HG02759 (cell line): Measurements from ENCODE around the gene MPG.

ENCODE experiments used
- ATAC-seq: cut with Tn5 transposase; IDR thresholded peaks from one replicate; pipeline ENCODE4 v1.9.1; 2021; ENCODE audit warnings: mild to moderate bottlenecking, moderate library complexity; ENCODE audit not compliant: unreplicated experiment

The MPG gene

GRCh38 chr16:66309-67182 lies 11.5 kb upstream of the MPG start:
- ATAC-seq, result no peak

- ATAC-seq, result no peak
Measured at GRCh38 chr16:67183-67791, 10.7 kb upstream of the MPG start.

GRCh38 chr16:67884-68789 lies 9.9 kb upstream of the MPG start:
- no peak for ATAC-seq

- ATAC-seq, result no peak
Measured at GRCh38 chr16:69181-69580, 8.8 kb upstream of the MPG start.

GRCh38 chr16:71210-71539 lies 6.8 kb upstream of the MPG start:
- no peak for ATAC-seq

GRCh38 chr16:71540-72401 lies 6.3 kb upstream of the MPG start:
- peak; percentile 25 for ATAC-seq

- ATAC-seq, result peak; percentile 46
Measured at GRCh38 chr16:72561-73548, 5.2 kb upstream of the MPG start, which contains the start of gene RHBDF1. TSS of gene RHBDF1 (minus strand) at chr16:72631. CDS start at chr16:65015, 7,616 bp downstream.

- no peak for ATAC-seq
Measured at GRCh38 chr16:74051-74746, 3.8 kb upstream of the MPG start.

- ATAC-seq, result no peak
Measured at GRCh38 chr16:74747-75334, 3.2 kb upstream of the MPG start.

- no peak for ATAC-seq
Measured at GRCh38 chr16:75580-76501, 2.2 kb upstream of the MPG start.

GRCh38 chr16:76535-77272 lies 1.3 kb upstream of the MPG start:
- no peak for ATAC-seq

- ATAC-seq, result peak; percentile 26
Measured at GRCh38 chr16:77273-77806, 685 bp upstream of the MPG start.

- ATAC-seq, result peak; percentile 22
Measured at GRCh38 chr16:78444-79150, 572 bp downstream of the MPG start.

GRCh38 chr16:79151-80054 lies 1.4 kb downstream of the MPG start:
- ATAC-seq, result no peak
